ENCODE data around the gene MLC1.

The MLC1 gene

GRCh38 chr22:50044485-50045118, 40.6 kb downstream of the MLC1 start:
- TF ChIP-seq ZFP30 (CRISPR knock-in tag; IDR thresholded peaks at IDR 0.05) (no peak), CREB5 (CRISPR knock-in tag; IDR thresholded peaks at IDR 0.05; ENCODE audit: low read depth) (no peak), ARNTL (CRISPR knock-in tag; IDR thresholded peaks at IDR 0.05; ENCODE audit: borderline replicate concordance, low read depth) (no peak), ISL1 (CRISPR knock-in tag; IDR thresholded peaks at IDR 0.05) (no peak), PPARA (CRISPR knock-in tag; IDR thresholded peaks at IDR 0.05; ENCODE audit: borderline replicate concordance) (no peak)
- ATAC-seq: no peak; the same call in 2 of the 3 replicates

- ATAC-seq: no peak; the same call in 2 of the 3 replicates
- no peak for TF ChIP-seq PATZ1 (CRISPR knock-in tag; IDR thresholded peaks at IDR 0.05; ENCODE audit: borderline replicate concordance)
- no peak for TF ChIP-seq OSR1 (CRISPR knock-in tag; IDR thresholded peaks at IDR 0.05)
Observed at GRCh38 chr22:50041361-50042065, 43.7 kb downstream of the MLC1 start.

GRCh38 chr22:50040717-50041116, 44.5 kb downstream of the MLC1 start:
- ATAC-seq: no peak
- TF ChIP-seq ZNF70 (CRISPR knock-in tag; IDR thresholded peaks at IDR 0.05) (no peak), ZFP30 (CRISPR knock-in tag; IDR thresholded peaks at IDR 0.05) (no peak), CREB5 (CRISPR knock-in tag; IDR thresholded peaks at IDR 0.05; ENCODE audit: low read depth) (no peak), PPARA (CRISPR knock-in tag; IDR thresholded peaks at IDR 0.05; ENCODE audit: borderline replicate concordance) (no peak), ZNF8 (CRISPR knock-in tag; IDR thresholded peaks at IDR 0.05) (no peak), ZC3H10 (CRISPR knock-in tag; IDR thresholded peaks at IDR 0.05) (no peak)

GRCh38 chr22:50039669-50040443, 45.4 kb downstream of the MLC1 start:
- ATAC-seq: no peak
- no peak for TF ChIP-seq TSHZ2 (CRISPR knock-in tag; IDR thresholded peaks at IDR 0.05)
- TF ChIP-seq ESRRG (CRISPR knock-in tag; IDR thresholded peaks at IDR 0.05): no peak
- no peak for TF ChIP-seq POU6F1 (CRISPR knock-in tag; IDR thresholded peaks at IDR 0.05; ENCODE audit: borderline replicate concordance, low read depth)
- TF ChIP-seq PPARA (CRISPR knock-in tag; IDR thresholded peaks at IDR 0.05; ENCODE audit: borderline replicate concordance): no peak
- no peak for TF ChIP-seq OSR1 (CRISPR knock-in tag; IDR thresholded peaks at IDR 0.05)
- no peak for TF ChIP-seq GLIS3 (CRISPR knock-in tag; IDR thresholded peaks at IDR 0.05)
- no peak for TF ChIP-seq TCF4 (CRISPR knock-in tag; IDR thresholded peaks at IDR 0.05; ENCODE audit: borderline replicate concordance)
- TF ChIP-seq ZNF70 (CRISPR knock-in tag; IDR thresholded peaks at IDR 0.05): no peak
- no peak for TF ChIP-seq PATZ1 (CRISPR knock-in tag; IDR thresholded peaks at IDR 0.05; ENCODE audit: borderline replicate concordance)
- no peak for TF ChIP-seq CREB5 (CRISPR knock-in tag; IDR thresholded peaks at IDR 0.05; ENCODE audit: low read depth)
- no peak for TF ChIP-seq CSRNP3 (CRISPR knock-in tag; IDR thresholded peaks at IDR 0.05)
- no peak for TF ChIP-seq RARB (CRISPR knock-in tag; IDR thresholded peaks at IDR 0.05)
- no peak for TF ChIP-seq ZNF8 (CRISPR knock-in tag; IDR thresholded peaks at IDR 0.05)
- no peak for TF ChIP-seq TOX (CRISPR knock-in tag; IDR thresholded peaks at IDR 0.05; ENCODE audit: borderline replicate concordance)
- no peak for TF ChIP-seq ISL1 (CRISPR knock-in tag; IDR thresholded peaks at IDR 0.05)

Data from SK-N-SH treated with all-trans-retinoic acid at 6 μM for 48 hours (cell line).